SK-N-SH (cell line): ENCODE data around the gene TSPAN13. TPM values are rescaled to one million over a fixed set of nuclear protein-coding genes. Genes with fewer than 3 reads are reported as not detected.

Experiments used
- CTCF ChIA-PET: fragments of 300-600, 350-600 bp; formaldehyde crosslinking; extraction: SDS; loops from one replicate; lab custom pipeline; 2021; lab: Yijun Ruan, JAX
- POLR2A ChIA-PET: fragments of 350-600 bp; sonication (Branson Sonifier 250); formaldehyde crosslinking; extraction: SDS; loops from one replicate; lab custom pipeline; 2020; ENCODE audit warnings: antibody characterized with exemption, inconsistent platforms; lab: Yijun Ruan, JAX
- DNase-seq: peaks from one replicate; pipeline ENCODE4 v3.0.0; 2012
- H2AFZ ChIP-seq: fragments of 200-600 bp; sonication (generic); 2 replicates; pipeline ENCODE4 v1.8.1; 2016; ENCODE audit warnings: antibody characterized with exemption, mild to moderate bottlenecking, low read depth
- H3F3A ChIP-seq: fragments of 200-600 bp; sonication (generic); replicated peaks from 2 replicates; pipeline ENCODE3; 2016; ENCODE audit warnings: antibody characterized with exemption, mild to moderate bottlenecking; ENCODE audit not compliant: insufficient read depth
- H3K27ac ChIP-seq, 2 experiments: fragments of 200-500 bp in 1 of 2; fragments of 200-600 bp in 1 of 2; sonication (Bioruptor generic) in 1 of 2; sonication (generic), shearing (Covaris generic) in 1 of 2; 2 replicates each; pipeline versions ENCODE4 v1.5.1 to v1.6.1; 2014 to 2016; ENCODE audit warnings: low read depth in 2 of 2, inconsistent platforms in 1 of 2, low read length in 1 of 2, mild to moderate bottlenecking in 1 of 2, mixed read lengths in 1 of 2
- H3K27me3 ChIP-seq: fragments of 200-600 bp; sonication (generic), shearing (Covaris generic); 2 replicates; pipeline ENCODE4 v1.6.1; 2016; ENCODE audit warnings: mixed run types; ENCODE audit not compliant: insufficient read depth
- H3K36me3 ChIP-seq, 2 experiments: fragments of 200-500 bp in 1 of 2; fragments of 200-600 bp in 1 of 2; sonication (Bioruptor generic) in 1 of 2; sonication (generic) in 1 of 2; replicated peaks in 1 of 2; 2 replicates each; pipeline versions ENCODE3 to v1.5.1; 2014 to 2016; ENCODE audit warnings: low read length in 1 of 2, mild to moderate bottlenecking in 1 of 2; ENCODE audit not compliant: insufficient read depth in 2 of 2, control insufficient read depth in 1 of 2
- H3K4me1 ChIP-seq, 2 experiments: fragments of 200-500 bp in 1 of 2; fragments of 200-600 bp in 1 of 2; sonication (Bioruptor generic) in 1 of 2; sonication (generic), shearing (Covaris generic) in 1 of 2; 2 replicates each; pipeline versions ENCODE4 v1.5.1 to v1.6.1; 2014 to 2016; ENCODE audit warnings: low read depth in 1 of 2, low read length in 1 of 2, mixed run types in 1 of 2; ENCODE audit not compliant: insufficient read depth in 2 of 2, control insufficient read depth in 1 of 2
- H3K4me2 ChIP-seq: fragments of 200-600 bp; sonication (generic), shearing (Covaris generic); 2 replicates; pipeline ENCODE4 v1.6.1; 2017; ENCODE audit warnings: mixed run types
- H3K4me3 ChIP-seq, 2 experiments: fragments of 200-500 bp in 1 of 2; fragments of 200-600 bp in 1 of 2; sonication (Bioruptor generic) in 1 of 2; sonication (generic), shearing (Covaris generic) in 1 of 2; 2 replicates each; pipeline versions ENCODE4 v1.5.1 to v1.8.1; 2014 to 2016; ENCODE audit warnings: low read depth in 2 of 2, inconsistent platforms in 1 of 2, low read length in 1 of 2, mild to moderate bottlenecking in 1 of 2, mixed read lengths in 1 of 2, moderate library complexity in 1 of 2
- H3K79me2 ChIP-seq: fragments of 200-600 bp; sonication (generic); 2 replicates; pipeline ENCODE4 v1.8.1; 2017; ENCODE audit warnings: mild to moderate bottlenecking; ENCODE audit not compliant: insufficient read depth
- H3K9ac ChIP-seq: fragments of 200-600 bp; sonication (generic); 2 replicates; pipeline ENCODE4 v1.6.1; 2017; ENCODE audit warnings: mixed run types
- H3K9me2 ChIP-seq: fragments of 200-600 bp; sonication (generic); 2 replicates; pipeline ENCODE4 v1.6.1; 2017; ENCODE audit warnings: mixed run types
- H3K9me3 ChIP-seq: fragments of 200-600 bp; sonication (generic); 2 replicates; pipeline ENCODE4 v1.6.1; 2017; ENCODE audit warnings: mixed run types, mild to moderate bottlenecking, moderate library complexity
- H4K20me1 ChIP-seq: fragments of 200-600 bp; sonication (generic); 2 replicates; pipeline ENCODE4 v1.6.1; 2017; ENCODE audit warnings: mild to moderate bottlenecking, mixed run types; ENCODE audit not compliant: insufficient read depth
- ELF1 ChIP-seq: IDR thresholded peaks from 2 replicates; pipeline ENCODE4 v1.4.0; 2012
- GABPA ChIP-seq: IDR thresholded peaks from 2 replicates; pipeline ENCODE4 v1.4.0; 2012; ENCODE audit warnings: low read depth, mild to moderate bottlenecking
- JUND ChIP-seq: IDR thresholded peaks from 2 replicates; pipeline ENCODE4 v1.4.0; 2012
- MEF2A ChIP-seq: IDR thresholded peaks from 2 replicates; pipeline ENCODE4 v1.4.0; 2012; ENCODE audit warnings: low read depth, borderline replicate concordance
- NFIC ChIP-seq: IDR thresholded peaks from 2 replicates; pipeline ENCODE4 v1.4.0; 2012; ENCODE audit warnings: borderline replicate concordance
- NRF1 ChIP-seq: IDR thresholded peaks from 2 replicates; pipeline ENCODE4 v1.6.1; 2012; ENCODE audit warnings: low read depth, mild to moderate bottlenecking, low read length
- POLR2AphosphoS5 ChIP-seq: IDR thresholded peaks from 2 replicates; pipeline ENCODE4 v1.6.1; 2012; ENCODE audit warnings: low read depth, low read length
- RAD21 ChIP-seq: IDR thresholded peaks from 2 replicates; pipeline ENCODE4 v1.6.1; 2012; ENCODE audit warnings: mild to moderate bottlenecking, low read length
- RCOR1 ChIP-seq: fragments of 150-350 bp; IDR thresholded peaks from 2 replicates; pipeline ENCODE4 v1.6.1; 2017; ENCODE audit warnings: antibody characterized with exemption, low read length
- RFX5 ChIP-seq: IDR thresholded peaks from 2 replicates; pipeline ENCODE4 v1.6.1; 2012; ENCODE audit warnings: mild to moderate bottlenecking, improper control_type of control experiment, low read length
- RXRA ChIP-seq: IDR thresholded peaks from 2 replicates; pipeline ENCODE4 v1.4.0; 2012; ENCODE audit warnings: low read depth, mild to moderate bottlenecking, borderline replicate concordance
- SIN3A ChIP-seq: IDR thresholded peaks from 2 replicates; pipeline ENCODE4 v1.6.1; 2012; ENCODE audit warnings: low read depth, mild to moderate bottlenecking, low read length, moderate library complexity, borderline replicate concordance
- TCF12 ChIP-seq: IDR thresholded peaks from 2 replicates; pipeline ENCODE4 v1.4.0; 2012
- TEAD4 ChIP-seq: IDR thresholded peaks from 2 replicates; pipeline ENCODE4 v1.4.0; 2012; ENCODE audit warnings: mild to moderate bottlenecking, borderline replicate concordance; ENCODE audit not compliant: insufficient read depth
- WGBS: methylation state at CpG from one replicate; pipeline ENCODE4 v1.1.6; 2017; ENCODE audit warnings: low lambda C conversion rate; 5-methylcytosine and 5-hydroxymethylcytosine counted together
- polyA plus RNA-seq, 3 experiments: library from polyadenylated mRNA; depleted of rRNA; stranded (reverse); fragments of >200 nt; gene quantifications; 2 replicates each; pipeline ENCODE4 v1.2.3, GENCODE V29; 2012
- TF ChIP-seq, protein P1 (sequence below): fragments of 150-350 bp; IDR thresholded peaks from 2 replicates; pipeline ENCODE4 v1.6.1; 2017; ENCODE audit warnings: antibody characterized with exemption, low read length, low read depth, borderline replicate concordance
- TF ChIP-seq, protein P2 (sequence below): IDR thresholded peaks from 2 replicates; pipeline ENCODE4 v1.4.0; 2012; ENCODE audit warnings: low read depth
- TF ChIP-seq, protein P3 (sequence below): IDR thresholded peaks from 2 replicates; pipeline ENCODE4 v1.4.0; 2012; ENCODE audit warnings: low read depth, borderline replicate concordance

Gene TSPAN13
- polyA plus RNA-seq, 1 of the 3 experiments (the other 2 are of a cell fraction), result 0.26 TPM

DNA sequence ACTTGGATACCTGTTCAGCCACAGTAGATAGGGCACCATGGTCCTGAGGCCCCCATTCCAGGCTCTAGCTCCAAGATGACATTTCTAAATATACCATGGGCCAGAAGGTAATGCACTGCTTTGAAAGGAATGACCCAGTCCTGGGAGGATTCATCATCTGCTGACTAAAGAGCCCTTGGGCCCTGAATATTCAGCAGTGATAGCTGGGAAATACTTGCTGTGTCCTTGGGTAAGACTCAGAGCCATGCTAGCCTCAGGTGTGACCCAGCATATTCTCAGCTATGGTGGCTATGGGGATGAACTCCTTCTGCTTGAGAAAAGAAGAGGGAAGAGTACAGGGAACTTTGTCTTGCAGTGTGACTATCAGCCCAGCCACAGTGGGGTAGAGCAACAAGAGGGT, 72.5 kb downstream of the TSPAN13 start:
- H3K9me3 ChIP-seq, result no peaks in the 10 kb centered on the region
- H3K79me2 ChIP-seq, result no peaks in the 10 kb centered on the region
- H3F3A ChIP-seq, result no peaks in the 10 kb centered on the region
- no peaks in the 10 kb centered on the region for H3K36me3 ChIP-seq
- TF ChIP-seq RFX5, result no peak
- TF ChIP-seq, protein P1, sequence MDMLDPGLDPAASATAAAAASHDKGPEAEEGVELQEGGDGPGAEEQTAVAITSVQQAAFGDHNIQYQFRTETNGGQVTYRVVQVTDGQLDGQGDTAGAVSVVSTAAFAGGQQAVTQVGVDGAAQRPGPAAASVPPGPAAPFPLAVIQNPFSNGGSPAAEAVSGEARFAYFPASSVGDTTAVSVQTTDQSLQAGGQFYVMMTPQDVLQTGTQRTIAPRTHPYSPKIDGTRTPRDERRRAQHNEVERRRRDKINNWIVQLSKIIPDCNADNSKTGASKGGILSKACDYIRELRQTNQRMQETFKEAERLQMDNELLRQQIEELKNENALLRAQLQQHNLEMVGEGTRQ, result no peak
- no peak for TF ChIP-seq NRF1
- no peak for TF ChIP-seq TCF12
- TF ChIP-seq, protein P2, sequence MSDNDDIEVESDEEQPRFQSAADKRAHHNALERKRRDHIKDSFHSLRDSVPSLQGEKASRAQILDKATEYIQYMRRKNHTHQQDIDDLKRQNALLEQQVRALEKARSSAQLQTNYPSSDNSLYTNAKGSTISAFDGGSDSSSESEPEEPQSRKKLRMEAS, result no peak
- TF ChIP-seq ELF1, result no peak
- no peak for TF ChIP-seq RAD21
- TF ChIP-seq RCOR1, result no peak
- TF ChIP-seq, protein P3, sequence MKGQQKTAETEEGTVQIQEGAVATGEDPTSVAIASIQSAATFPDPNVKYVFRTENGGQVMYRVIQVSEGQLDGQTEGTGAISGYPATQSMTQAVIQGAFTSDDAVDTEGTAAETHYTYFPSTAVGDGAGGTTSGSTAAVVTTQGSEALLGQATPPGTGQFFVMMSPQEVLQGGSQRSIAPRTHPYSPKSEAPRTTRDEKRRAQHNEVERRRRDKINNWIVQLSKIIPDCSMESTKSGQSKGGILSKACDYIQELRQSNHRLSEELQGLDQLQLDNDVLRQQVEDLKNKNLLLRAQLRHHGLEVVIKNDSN, result no peak
- CTCF ChIA-PET, result no interaction called here
- H3K27me3 ChIP-seq, result peaks cover 9% of the 10 kb centered on the region
- no peak for DNase-seq
- H3K27ac ChIP-seq, result no peak overlapping the region
- POLR2A ChIA-PET, result no interaction called here
- H3K9ac ChIP-seq, result no peak overlapping the region
- no peak overlapping the region for H3K4me3 ChIP-seq
- H4K20me1 ChIP-seq, result no peaks in the 10 kb centered on the region
- H3K4me2 ChIP-seq, result no peak overlapping the region
- no peaks in the 10 kb centered on the region for H3K4me1 ChIP-seq
- H2AFZ ChIP-seq, result no peak overlapping the region
- no peaks in the 10 kb centered on the region for H3K9me2 ChIP-seq

DNA sequence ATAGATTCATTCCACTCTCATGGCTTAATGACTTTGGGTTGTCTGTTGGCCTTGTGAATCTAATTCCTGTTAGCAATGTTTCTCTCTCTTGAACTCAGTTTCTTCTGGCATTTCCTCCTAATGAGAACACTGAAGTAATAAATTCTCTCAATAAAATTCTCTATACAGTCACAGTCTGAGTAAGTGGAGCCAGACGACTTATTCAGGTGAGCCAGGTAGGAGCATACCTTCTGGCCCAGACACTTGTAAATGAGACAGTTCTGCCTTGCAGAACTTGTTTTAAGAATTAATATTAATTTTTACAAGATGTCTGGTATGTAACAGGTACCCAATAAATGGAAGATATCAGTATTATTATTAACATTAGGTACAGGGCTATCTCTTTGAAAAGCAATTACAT, 79.8 kb downstream of the TSPAN13 start:
- WGBS, result 23% methylated on average over 1 of the region's 1 CpG
- Histone ChIP-seq H3K79me2 (no peaks in the 10 kb centered on the region), H3K27ac (no peak overlapping the region), H3K9ac (no peak overlapping the region), H3F3A (no peaks in the 10 kb centered on the region), H4K20me1 (no peaks in the 10 kb centered on the region), H3K4me2 (no peak overlapping the region), H2AFZ (no peak overlapping the region), H3K9me2 (no peaks in the 10 kb centered on the region), H3K27me3 (peaks cover 5% of the 10 kb centered on the region), H3K4me3 (no peak overlapping the region), H3K9me3 (no peaks in the 10 kb centered on the region), H3K4me1 (no peaks in the 10 kb centered on the region), H3K36me3 (no peaks in the 10 kb centered on the region)
- CTCF ChIA-PET, result interaction anchor here (1.1 to 1.3 kb wide), 2 partner anchors 13 to 16 kb away, joined by 3 read pairs; no protein-coding TSS in a partner anchor
- TF ChIP-seq RXRA (no peak), TCF12 (no peak), RAD21 (no peak), TEAD4 (no peak), MEF2A (no peak), JUND (no peak), SIN3A (no peak), NFIC (no peak), POLR2AphosphoS5 (no peak), GABPA (no peak)
- TF ChIP-seq, protein P1, result no peak
- no peak for DNase-seq
- POLR2A ChIA-PET, result no interaction called here

Other genes with a start within 250 kb of the TSPAN13 start
- not detected in 2 replicates for gene LRRC72, start 226.9 kb upstream of the TSPAN13 start, polyA plus RNA-seq (2012; rRNA removed)
- 15.8 and 22.4 TPM in 2 replicates for gene ANKMY2, start 108.0 kb upstream of the TSPAN13 start, polyA plus RNA-seq (2012; rRNA removed)
- 60.4 and 71.9 TPM in 2 replicates for gene BZW2, start 107.6 kb upstream of the TSPAN13 start, polyA plus RNA-seq (2012; rRNA removed)
- gene AGR2, start 51.2 kb downstream of the TSPAN13 start, polyA plus RNA-seq (2012; rRNA removed), result not detected in 2 replicates
- gene AGR3, start 128.2 kb downstream of the TSPAN13 start, polyA plus RNA-seq (2012; rRNA removed), result not detected in 2 replicates